Activated CD8-positive, alpha-beta memory T cell treated with anti-CD3 and anti-CD28 coated beads for 48 hours (primary cell): ENCODE measurements around the gene CAMK1G.

Source experiments
- DNase-seq, 3 experiments: peaks; one replicate each; pipeline ENCODE4 v3.0.0-alpha.2; 2020; ENCODE audit warnings: low read depth in 2 of 3, low spot score in 2 of 3

The CAMK1G gene

GRCh38 chr1:209583408-209583807 lies at the start of gene CAMK1G:
Gene CAMK1G, plus strand, starts transcription at chr1:209583714. Its CDS starts 11,270 bp downstream, at chr1:209594984.
- DNase-seq: no peak

GRCh38 chr1:209534496-209535250 lies 48.8 kb upstream of the CAMK1G start:
- DNase-seq: no peak

GRCh38 chr1:209536843-209537242 lies 46.7 kb upstream of the CAMK1G start:
- no peak for DNase-seq

- no peak for DNase-seq
Observed at GRCh38 chr1:209537336-209538114, 46.0 kb upstream of the CAMK1G start.

GRCh38 chr1:209539576-209539975 lies 43.9 kb upstream of the CAMK1G start:
- no peak for DNase-seq

- DNase-seq: no peak
Observed at GRCh38 chr1:209542585-209542984, 40.9 kb upstream of the CAMK1G start.

GRCh38 chr1:209544098-209544497 lies 39.4 kb upstream of the CAMK1G start:
- DNase-seq: no peak

GRCh38 chr1:209545423-209545822 lies 38.1 kb upstream of the CAMK1G start:
- no peak for DNase-seq

- no peak for DNase-seq
Observed at GRCh38 chr1:209546390-209547085, 37.0 kb upstream of the CAMK1G start.

GRCh38 chr1:209547626-209548025 lies 35.9 kb upstream of the CAMK1G start:
- no peak for DNase-seq

- DNase-seq: no peak
Observed at GRCh38 chr1:209549443-209550205, 33.9 kb upstream of the CAMK1G start.

- DNase-seq: no peak
Observed at GRCh38 chr1:209550519-209550918, 33.0 kb upstream of the CAMK1G start.

GRCh38 chr1:209552406-209553264 lies 30.9 kb upstream of the CAMK1G start:
- no peak for DNase-seq

GRCh38 chr1:209554761-209555611 lies 28.5 kb upstream of the CAMK1G start:
- no peak for DNase-seq

- DNase-seq: no peak
Observed at GRCh38 chr1:209556162-209556690, 27.3 kb upstream of the CAMK1G start.

- no peak for DNase-seq
Observed at GRCh38 chr1:209557221-209557620, 26.3 kb upstream of the CAMK1G start.

GRCh38 chr1:209560529-209560928 lies 23.0 kb upstream of the CAMK1G start:
- DNase-seq: no peak

- DNase-seq: no peak
Observed at GRCh38 chr1:209560952-209561351, 22.6 kb upstream of the CAMK1G start.

- DNase-seq: no peak
Observed at GRCh38 chr1:209561532-209561931, 22.0 kb upstream of the CAMK1G start.
